GM21723 (cell line): ENCODE data around the gene PRDM2.

ENCODE experiments used
- ATAC-seq: cut with Tn5 transposase; IDR thresholded peaks from one replicate; pipeline ENCODE4 v1.9.1; 2021; ENCODE audit warnings: mild to moderate bottlenecking, moderate library complexity; ENCODE audit not compliant: unreplicated experiment

PRDM2 gene

GRCh38 chr1:13762642-13763041 is 62.7 kb downstream of the PRDM2 start:
- ATAC-seq = no peak

DNA sequence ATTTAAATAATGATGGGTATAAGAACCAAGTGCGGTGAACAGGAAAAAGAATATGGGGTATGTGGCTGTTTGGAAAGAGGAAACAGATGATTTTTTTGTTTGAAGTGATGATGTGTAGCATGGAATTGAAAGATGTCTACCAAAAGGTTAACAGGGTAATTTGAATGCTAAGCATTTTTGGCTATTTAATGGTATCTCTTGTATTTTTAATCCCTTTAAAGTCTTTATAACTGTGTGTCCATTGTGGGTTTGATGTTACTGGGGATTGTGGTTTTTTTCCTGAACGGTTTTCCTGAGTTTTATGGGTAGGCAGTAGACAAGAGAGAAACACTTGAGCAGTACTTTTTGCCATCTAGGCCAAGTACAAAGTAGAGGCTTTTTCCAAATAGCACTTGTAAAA is 63.2 kb downstream of the PRDM2 start:
- no peak for ATAC-seq

- no peak for ATAC-seq
These were observed 64.0 kb downstream of the PRDM2 start for GRCh38 chr1:13763991-13764390.

- no peak for ATAC-seq
These were observed 64.8 kb downstream of the PRDM2 start for GRCh38 chr1:13764588-13765332.

- no peak for ATAC-seq
These were observed 66.9 kb downstream of the PRDM2 start for GRCh38 chr1:13766592-13767564.

DNA sequence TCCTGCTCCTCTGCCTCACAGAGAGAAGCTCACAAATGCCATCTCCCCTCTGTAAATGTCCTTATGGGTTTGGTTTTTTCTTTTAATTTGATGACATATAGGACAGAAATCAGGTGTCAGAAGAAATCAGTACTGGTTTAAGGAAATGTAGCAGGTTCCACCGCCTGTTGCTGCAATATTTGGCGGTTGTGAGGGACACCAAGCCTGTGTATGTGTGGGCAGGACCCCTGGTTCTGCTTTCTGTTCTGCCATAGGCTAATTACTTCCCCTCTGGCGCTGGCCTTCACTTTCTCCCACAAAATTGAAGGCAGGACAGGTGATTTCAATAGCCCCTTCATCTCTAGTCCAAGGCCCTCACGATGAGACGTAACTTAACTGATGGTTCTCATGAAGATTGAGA is 69.2 kb downstream of the PRDM2 start:
- no peak for ATAC-seq

DNA sequence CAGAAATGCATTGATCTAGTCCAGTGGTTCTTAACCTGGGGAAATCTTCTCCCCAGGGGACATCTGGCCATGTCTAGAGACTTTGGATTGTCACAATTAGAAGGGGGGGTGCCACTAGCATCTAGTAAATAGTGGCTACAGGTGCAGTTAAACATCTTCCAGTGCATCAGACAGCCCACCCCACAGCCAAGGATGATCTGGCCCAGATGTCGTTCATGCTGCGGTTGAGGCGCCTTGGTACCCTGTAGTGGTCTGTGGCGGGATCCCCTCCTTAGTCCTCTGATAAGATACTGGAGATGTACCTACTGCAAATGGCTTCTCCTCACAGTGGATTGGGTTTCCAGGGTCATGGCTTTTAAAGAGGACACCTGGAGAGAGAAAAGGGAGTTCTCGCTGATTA is 69.8 kb downstream of the PRDM2 start:
- no peak for ATAC-seq

DNA sequence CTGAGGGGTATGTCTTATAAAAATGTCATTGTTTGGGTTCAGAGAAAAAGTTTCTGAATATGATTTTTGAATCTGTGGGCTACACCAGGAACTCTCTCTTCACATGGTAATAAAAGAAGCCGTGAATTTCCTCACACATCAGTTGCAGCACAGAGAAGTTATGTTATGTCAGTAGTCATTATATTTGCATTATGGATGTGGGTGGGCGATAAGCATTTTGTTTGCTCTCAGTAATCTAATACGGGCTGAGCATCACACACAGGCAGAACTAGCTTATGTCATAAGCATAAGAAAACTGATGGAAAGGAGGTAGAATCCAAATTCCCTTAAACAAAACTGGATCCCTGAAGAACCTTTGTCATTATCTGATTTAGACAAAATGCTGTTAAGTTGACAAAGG is 70.8 kb downstream of the PRDM2 start:
- no peak for ATAC-seq

GRCh38 chr1:13771745-13772144 is 71.8 kb downstream of the PRDM2 start:
- ATAC-seq = no peak

- no peak for ATAC-seq
These were observed 72.3 kb downstream of the PRDM2 start for GRCh38 chr1:13772271-13772670.

- no peak for ATAC-seq
These were observed 74.1 kb downstream of the PRDM2 start for GRCh38 chr1:13774121-13774520.

DNA sequence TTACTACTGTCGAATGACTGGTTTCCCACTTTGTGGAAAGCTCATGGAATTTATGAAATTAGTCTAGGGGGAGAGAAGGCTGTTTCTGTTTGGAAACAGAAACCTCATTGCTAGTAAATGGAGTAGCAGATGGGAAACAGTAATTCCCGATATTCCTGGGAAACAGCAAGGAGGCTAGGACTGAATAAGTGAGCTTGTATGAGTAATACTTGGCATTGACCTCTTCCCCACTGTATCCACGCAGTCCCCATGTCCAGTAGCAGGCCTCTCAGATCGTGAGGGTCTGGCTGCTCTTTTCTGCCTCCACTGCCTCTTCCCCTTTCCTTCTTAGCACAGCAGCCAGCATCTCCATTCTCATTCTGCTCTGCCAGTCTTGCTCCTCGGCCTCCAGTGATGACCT is 75.5 kb downstream of the PRDM2 start:
- no peak for ATAC-seq

DNA sequence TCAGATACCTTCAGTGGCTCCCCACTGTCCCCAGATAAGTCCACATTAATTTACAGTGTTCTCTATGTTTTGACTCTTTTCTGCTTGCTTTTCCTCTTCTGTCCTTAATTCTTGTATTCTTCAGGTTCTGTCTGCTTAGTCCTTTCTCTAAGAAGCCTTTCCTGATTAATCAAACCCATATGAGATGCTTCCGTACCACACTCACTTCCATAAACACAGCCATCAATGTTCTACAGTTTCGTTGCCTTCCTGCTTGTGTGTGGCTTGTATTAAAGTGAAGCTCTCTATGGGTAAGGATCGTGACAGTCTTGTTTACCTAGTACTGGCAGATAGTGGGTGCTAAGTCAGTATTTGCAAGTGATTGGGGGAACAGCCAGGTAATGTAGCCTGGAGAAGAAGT is 75.9 kb downstream of the PRDM2 start:
- ATAC-seq = no peak

DNA sequence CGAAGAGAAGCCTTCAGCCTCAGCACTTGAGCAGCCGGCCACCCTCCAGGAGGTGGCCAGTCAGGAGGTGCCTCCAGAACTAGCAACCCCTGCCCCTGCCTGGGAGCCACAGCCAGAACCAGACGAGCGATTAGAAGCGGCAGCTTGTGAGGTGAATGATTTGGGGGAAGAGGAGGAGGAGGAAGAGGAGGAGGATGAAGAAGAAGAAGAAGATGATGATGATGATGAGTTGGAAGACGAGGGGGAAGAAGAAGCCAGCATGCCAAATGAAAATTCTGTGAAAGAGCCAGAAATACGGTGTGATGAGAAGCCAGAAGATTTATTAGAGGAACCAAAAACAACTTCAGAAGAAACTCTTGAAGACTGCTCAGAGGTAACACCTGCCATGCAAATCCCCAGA is 78.4 kb downstream of the PRDM2 start:
- ATAC-seq = no peak

DNA sequence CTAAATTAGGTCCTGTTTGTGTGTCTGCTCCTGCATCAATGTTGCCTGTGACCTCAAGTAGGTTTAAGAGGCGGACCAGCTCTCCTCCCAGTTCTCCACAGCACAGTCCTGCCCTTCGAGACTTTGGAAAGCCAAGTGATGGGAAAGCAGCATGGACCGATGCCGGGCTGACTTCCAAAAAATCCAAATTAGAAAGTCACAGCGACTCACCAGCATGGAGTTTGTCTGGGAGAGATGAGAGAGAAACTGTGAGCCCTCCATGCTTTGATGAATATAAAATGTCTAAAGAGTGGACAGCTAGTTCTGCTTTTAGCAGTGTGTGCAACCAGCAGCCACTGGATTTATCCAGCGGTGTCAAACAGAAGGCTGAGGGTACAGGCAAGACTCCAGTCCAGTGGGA is 79.9 kb downstream of the PRDM2 start:
- no peak for ATAC-seq

DNA sequence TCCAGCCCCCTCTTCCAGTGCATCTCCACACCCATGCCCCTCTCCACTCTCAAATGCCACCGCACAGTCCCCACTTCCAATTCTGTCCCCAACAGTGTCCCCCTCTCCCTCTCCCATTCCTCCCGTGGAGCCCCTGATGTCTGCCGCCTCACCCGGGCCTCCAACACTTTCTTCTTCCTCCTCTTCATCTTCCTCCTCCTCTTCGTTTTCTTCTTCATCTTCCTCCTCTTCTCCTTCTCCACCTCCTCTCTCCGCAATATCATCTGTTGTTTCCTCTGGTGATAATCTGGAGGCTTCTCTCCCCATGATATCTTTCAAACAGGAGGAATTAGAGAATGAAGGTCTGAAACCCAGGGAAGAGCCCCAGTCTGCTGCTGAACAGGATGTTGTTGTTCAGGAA is 80.8 kb downstream of the PRDM2 start:
- no peak for ATAC-seq

DNA sequence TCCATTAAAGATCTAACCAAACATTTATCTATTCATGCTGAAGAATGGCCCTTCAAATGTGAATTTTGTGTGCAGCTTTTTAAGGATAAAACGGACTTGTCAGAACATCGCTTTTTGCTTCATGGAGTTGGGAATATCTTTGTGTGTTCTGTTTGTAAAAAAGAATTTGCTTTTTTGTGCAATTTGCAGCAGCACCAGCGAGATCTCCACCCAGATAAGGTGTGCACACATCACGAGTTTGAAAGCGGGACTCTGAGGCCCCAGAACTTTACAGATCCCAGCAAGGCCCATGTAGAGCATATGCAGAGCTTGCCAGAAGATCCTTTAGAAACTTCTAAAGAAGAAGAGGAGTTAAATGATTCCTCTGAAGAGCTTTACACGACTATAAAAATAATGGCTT is 81.2 kb downstream of the PRDM2 start:
- no peak for ATAC-seq

DNA sequence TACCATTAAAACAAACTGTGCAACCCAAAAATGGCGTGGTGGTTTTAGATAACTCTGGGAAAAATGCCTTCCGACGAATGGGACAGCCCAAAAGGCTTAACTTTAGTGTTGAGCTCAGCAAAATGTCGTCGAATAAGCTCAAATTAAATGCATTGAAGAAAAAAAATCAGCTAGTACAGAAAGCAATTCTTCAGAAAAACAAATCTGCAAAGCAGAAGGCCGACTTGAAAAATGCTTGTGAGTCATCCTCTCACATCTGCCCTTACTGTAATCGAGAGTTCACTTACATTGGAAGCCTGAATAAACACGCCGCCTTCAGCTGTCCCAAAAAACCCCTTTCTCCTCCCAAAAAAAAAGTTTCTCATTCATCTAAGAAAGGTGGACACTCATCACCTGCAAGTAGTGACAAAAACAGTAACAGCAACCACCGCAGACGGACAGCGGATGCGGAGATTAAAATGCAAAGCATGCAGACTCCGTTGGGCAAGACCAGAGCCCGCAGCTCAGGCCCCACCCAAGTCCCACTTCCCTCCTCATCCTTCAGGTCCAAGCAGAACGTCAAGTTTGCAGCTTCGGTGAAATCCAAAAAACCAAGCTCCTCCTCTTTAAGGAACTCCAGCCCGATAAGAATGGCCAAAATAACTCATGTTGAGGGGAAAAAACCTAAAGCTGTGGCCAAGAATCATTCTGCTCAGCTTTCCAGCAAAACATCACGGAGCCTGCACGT is 82.1 kb downstream of the PRDM2 start:
- no peak for ATAC-seq

DNA sequence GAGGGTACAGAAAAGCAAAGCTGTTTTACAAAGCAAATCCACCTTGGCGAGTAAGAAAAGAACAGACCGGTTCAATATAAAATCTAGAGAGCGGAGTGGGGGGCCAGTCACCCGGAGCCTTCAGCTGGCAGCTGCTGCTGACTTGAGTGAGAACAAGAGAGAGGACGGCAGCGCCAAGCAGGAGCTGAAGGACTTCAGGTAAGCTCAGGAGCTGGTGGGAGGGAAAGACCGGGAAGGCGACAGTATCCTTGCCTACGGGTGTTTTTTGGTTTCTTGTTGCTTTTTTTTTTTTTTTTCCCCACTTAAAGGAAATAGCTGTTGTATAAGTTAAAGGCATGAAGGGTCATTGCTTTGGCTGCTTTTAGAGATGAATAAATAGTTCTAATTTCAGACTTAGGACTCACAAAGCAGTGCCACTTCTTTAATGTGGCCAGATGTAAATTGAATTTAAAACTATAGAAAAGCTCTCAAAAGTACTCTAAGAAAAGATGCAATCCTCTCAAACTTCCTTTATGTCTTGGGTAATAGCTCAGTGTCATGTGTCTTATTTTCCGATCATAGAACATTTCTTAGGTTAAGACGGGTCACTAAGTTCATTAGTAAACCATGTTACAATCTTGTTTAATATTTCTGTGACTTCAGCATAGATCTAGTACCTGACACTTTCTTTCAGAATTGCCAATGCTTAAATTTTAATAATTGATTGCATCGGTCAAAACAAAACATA is 82.8 kb downstream of the PRDM2 start:
- no peak for ATAC-seq

DNA sequence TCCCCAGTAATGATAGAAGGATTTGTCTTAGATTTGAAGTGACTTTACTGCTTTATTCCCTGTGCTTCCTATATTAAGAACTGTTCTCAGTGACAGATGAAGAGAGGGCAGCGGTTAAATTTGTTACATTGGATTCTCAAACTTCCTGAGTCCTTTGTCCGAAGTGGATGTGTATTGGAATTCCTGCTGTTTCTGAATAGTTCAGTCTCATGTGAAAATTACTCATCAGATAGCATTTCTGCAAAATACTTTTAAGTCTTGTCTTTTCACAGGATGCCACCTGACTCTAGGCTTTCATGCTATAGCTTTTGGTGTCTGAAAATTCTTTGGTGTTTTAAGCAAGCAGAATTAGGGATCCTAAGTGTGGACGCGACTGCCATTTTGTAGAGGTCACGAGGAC is 83.6 kb downstream of the PRDM2 start:
- ATAC-seq = no peak

- no peak for ATAC-seq
These were observed 85.0 kb downstream of the PRDM2 start for GRCh38 chr1:13784971-13785370.
